ENCODE measurements around the gene UNCX.
"Not testable (repeated sequence)": the region's sequence is repeated elsewhere in the genome, so short reads cannot be mapped to it uniquely, and the experiment has no call there.

The UNCX gene

GRCh38 chr7:1232623-1233332, at the start of gene UNCX:
Gene UNCX (plus strand): TSS chr7:1232872. CDS start chr7:1233018, 146 bp downstream.
- DNase-seq (ENCODE audit: low spot score): no peak

DNA sequence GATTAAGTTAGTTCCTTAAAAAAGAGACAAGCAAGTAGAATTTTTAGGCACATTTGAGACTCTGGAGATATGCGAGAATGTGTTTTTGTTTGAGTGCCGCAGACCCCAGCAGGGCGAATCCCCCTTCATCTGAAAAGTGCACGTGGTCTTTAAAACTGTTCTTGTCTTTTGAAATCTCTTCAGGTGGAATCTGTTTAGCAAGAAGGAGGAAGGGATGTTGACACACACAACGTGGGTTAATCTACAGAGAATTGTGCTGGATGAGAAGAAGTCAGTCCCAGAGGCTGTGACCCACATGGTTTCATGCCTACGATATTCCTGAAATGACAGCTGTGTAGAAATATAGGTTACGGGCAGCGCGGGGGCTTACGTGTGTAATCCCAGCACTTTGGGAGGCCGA, 45.5 kb upstream of the UNCX start:
- no peak for DNase-seq (ENCODE audit: low spot score)

DNA sequence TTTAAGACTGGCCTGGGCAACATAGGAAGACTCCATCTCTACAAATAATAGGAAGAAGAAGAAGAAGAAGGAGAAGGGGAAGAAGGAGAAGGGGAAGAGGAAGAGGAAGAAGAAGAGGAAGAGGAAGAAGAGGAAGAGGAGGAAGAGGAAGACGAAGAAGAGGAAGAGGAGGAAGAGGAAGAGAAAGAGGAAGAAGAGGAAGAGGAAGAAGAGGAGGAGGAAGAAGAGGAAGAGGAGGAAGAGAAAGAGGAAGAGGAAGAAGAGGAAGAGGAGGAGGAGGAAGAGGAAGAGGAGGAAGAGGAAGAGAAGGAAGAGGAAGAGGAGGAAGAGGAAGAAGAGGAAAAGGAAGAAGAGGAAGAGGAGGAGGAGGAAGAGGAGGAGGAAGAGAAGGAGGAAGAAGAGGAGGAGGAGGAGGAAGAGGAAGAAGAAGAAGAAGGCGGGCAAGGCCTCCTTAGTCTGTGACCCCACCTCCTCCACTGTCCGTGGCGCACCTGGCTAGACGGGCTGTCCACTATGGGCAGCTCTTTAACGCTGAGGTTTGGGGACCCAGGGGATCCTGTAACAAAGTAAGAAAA, 43.9 kb upstream of the UNCX start:
- DNase-seq (ENCODE audit: low spot score): no peak

DNA sequence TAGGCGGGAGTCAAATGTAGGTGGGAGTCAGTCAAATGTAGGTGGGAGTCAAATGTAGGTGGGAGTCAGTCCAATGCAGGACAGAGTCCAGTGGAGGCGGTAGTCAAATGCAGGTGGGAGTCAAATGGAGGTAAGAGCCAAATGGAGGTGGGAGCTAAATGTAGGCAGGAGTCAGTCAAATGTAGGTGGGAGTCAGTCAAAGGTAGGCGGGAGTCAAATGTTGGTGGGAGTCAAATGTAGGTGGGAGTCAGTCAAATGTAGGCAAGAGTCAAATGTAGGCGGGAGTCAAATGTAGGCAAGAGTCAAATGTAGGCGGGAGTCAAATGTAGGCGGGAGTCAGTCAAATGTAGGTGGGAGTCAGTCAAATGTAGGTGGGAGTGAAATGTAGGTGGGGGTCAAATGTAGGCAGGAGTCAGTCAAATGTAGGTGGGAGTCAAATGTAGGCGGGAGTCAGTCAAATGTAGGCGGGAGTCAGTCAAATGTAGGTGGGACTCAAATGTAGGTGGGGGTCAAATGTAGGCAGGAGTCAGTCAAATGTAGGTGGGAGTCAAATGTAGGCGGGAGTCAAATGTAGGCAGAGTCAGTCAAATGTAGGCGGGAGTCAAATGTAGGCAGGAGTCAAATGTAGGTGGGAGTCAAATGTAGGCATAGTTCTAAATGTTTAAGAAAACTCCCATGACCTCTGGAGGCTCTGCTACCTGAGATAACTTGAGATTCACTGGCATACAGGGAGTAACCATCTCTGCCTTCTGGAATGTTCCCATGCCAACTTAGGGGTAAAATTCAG, 42.5 kb upstream of the UNCX start:
- DNase-seq (ENCODE audit: low spot score): no peak

GRCh38 chr7:1192171-1192676, 40.4 kb upstream of the UNCX start:
- DNase-seq (ENCODE audit: low spot score): no peak

GRCh38 chr7:1193593-1194424, 38.9 kb upstream of the UNCX start:
- no peak for DNase-seq (ENCODE audit: low spot score)

DNA sequence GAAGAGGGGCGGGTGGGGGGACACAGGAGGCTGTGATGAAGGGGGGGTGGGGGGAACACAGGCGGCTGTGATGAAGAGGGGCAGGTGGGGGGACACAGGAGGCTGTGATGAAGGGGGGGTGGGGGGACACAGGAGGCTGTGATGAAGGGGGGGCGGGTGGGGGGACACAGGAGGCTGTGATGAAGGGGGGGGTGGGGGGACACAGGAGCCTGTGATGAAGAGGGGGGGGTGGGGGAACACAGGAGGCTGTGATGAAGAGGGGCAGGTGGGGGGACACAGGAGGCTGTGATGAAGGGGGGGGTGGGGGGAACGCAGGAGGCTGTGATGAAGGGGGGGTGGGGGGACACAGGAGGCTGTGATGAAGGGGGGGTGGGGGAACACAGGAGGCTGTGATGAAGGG, 36.2 kb upstream of the UNCX start:
- DNase-seq (ENCODE audit: low spot score): not testable (repeated sequence)

GRCh38 chr7:1196950-1197349, 35.7 kb upstream of the UNCX start:
- no peak for DNase-seq (ENCODE audit: low spot score)

GRCh38 chr7:1197997-1198625, 34.6 kb upstream of the UNCX start:
- no peak for DNase-seq (ENCODE audit: low spot score)

DNA sequence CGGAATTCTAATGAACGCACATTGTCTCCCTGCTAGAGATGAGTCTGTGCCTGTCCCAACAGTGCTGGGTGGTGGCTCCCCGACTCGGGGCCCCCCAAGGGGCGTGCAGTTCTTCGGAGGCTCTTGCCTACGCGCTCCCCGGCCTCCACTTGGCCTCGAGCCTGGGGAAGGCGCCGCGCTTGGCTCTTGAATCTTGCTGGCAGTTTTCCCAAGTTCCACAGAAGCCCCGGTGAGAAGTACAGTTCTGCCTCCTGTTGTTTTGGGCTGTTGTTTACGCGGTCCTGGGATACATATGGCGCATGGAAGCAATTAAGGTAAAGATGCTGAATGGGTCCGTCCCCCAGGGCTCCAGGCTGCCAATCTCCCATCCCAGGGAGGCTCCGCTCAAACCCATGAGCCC, 32.6 kb upstream of the UNCX start:
- no peak for DNase-seq (ENCODE audit: low spot score)

GRCh38 chr7:1201916-1202315, 30.8 kb upstream of the UNCX start:
- no peak for DNase-seq (ENCODE audit: low spot score)

DNA sequence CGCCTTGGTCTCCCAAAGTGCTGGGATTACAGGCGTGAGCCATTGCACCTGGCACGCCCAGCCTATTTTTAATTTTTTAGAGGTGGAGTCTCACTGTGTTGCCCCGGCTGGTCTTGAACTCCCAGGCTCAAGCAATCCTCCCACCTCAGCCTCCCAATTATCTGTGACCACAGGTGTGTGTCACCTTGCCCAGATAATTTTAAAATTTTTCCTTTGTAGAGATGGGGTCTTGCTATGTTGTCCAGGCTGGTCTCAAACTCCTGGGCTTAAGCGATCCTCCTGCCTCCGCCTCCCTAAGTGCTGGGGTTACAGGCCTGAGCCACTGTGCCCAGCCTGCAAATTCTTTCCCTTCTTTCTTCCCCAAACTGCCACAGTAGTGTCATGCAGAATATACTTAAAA, 29.8 kb upstream of the UNCX start:
- DNase-seq (ENCODE audit: low spot score): not testable (repeated sequence)

DNA sequence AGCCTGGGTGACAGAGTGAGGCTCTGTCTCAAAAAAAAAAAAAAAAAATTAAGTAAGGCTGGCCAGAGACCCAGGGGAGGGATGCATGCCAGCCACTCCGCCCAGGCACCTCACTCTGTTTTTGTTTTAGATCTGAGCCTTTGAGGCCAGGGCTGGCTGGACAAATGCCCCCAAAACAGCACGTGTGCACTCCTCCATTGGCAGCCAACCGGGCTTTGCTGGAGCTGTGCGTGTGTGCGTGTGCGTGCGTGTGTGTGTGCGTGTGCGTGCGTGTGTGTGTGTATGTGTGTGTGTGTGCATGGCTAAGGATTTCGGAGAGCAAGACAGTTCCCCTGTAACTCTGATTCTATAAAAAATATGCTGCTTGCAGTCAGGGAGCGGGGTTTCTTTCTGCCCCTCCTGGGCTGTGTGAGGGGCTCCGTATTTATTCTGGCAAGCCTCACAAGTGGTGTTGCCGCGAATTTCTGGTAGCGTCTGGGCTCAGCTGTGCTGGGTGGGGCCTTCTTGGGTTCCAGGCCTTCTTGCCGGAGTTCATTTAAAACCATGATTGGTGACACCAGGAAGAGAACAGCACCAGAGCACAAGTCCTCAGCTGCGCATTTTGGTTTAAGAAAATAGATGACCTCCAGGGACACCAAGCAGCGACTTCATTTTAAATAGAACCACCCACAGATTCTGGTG, 28.1 kb upstream of the UNCX start:
- DNase-seq (ENCODE audit: low spot score): no peak

DNA sequence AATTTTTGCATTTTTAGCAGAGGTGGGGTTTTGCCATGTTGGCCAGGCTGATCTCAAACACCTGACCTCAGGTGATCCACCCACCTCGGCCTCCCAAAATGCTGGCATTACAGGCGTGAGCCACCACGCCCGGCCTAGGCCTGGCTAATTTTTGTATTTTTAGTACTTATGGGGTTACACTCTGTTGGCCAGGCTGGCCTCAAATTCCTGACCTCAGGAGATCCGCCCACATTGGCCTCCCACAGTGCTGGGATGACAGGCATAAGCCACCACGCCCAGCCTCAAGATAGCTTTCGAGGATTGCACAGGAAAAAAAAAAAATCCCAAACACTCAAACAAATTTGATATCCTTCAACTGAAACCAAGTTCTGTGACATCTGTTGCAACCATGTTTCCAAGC, 26.9 kb upstream of the UNCX start:
- DNase-seq (ENCODE audit: low spot score): not testable (repeated sequence)

- DNase-seq (ENCODE audit: low spot score): no peak
Measured at GRCh38 chr7:1209097-1209496, 23.6 kb upstream of the UNCX start.

- DNase-seq (ENCODE audit: low spot score): no peak
Measured at GRCh38 chr7:1210321-1210978, 22.2 kb upstream of the UNCX start.

DNA sequence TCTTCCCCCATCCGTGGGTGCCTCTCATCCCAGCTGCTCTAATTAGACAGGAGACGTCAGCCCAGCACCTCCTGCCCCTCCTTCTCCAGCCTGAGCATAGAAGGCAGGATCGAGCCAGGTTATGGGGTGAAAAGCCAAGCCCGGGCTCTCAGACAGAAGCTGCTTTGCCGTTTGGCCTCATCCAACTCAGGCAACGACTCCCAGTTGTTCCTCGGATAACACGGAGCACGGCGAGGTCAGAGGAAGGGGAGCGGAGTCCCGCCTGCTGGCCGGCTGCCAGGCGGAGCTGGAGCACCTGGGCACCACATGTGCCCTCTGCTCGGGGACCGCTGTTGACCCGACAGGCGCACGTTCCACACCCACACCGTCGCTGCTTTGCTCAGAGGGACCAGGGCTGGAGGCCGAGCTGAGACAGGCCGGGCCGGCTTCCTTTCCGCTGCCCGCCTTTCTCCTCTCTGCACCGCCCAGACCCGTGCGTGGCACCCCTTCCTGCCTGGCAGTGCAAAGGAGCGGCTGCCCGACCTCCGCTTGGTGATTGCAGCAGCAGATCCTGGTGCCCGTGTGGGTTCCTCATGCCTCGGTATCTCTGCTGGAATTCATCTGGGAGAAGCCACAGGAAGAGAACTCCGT, 21.6 kb upstream of the UNCX start:
- DNase-seq (ENCODE audit: low spot score): no peak

DNA sequence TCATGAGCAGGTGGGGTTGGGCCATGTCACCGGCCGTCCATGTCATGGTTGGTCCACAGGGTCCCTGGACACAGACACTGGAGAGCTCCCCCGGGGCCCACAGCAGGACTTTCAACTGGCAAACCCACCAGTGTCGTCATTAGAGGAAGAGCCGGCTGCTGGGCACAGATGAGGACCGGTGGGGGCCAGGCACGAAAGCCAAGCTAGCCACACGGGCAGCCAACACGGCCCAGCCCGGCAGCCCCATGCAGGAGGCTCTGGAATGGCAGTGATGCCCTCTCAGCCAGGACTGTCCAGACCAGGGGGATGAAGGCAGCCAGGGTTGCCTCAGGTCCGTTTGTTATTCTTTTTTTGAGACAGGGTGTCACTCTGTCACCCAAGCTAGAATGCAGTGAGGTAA, 21.1 kb upstream of the UNCX start:
- DNase-seq (ENCODE audit: low spot score): no peak

GRCh38 chr7:1212025-1212424, 20.6 kb upstream of the UNCX start:
- not testable (repeated sequence) for DNase-seq (ENCODE audit: low spot score)

DNA sequence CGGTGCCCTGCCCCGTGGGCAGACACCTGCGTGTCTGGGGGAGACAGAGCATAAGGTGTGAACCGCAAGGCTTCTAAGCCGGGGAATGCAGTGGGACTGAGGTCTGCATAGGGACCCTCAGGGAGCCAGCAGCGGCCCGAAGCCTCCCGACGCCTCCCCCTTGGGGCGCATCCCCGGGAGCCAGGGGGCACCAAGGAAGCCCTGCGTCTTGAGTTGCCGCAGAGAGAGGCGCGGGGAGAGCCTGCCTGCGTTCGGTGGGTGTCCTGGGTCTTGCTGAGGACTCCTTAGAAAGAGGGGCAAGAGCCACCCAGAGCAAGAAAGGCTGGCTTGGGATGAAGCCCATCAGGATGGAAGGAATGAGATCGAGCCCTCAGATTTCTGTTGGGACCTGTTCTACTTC, 18.2 kb upstream of the UNCX start:
- no peak for DNase-seq (ENCODE audit: low spot score)

Measured in CD4-positive, alpha-beta T cell treated with Interleukin-6 at 100 ng/mL for 8 hours (primary cell).